ENCODE results near the gene C5orf22.
"Not testable (repeated sequence)": the region's sequence is repeated elsewhere in the genome, so short reads cannot be mapped to it uniquely, and the experiment has no call there.

The C5orf22 gene

GRCh38 chr5:31573494-31574142 lies 41.5 kb downstream of the C5orf22 start:
- Mint-ChIP-seq H3K27ac (no peak overlapping the region), H3K9me3 (no peaks in the 10 kb centered on the region), H3K36me3 (ENCODE audit: low read depth) (no peaks in the 10 kb centered on the region), H3K4me3 (no peak overlapping the region), H3K27me3 (peaks cover 14% of the 10 kb centered on the region), H3K4me1 (no peaks in the 10 kb centered on the region)
- DNase-seq (no peak), ATAC-seq (no peak)

GRCh38 chr5:31574772-31575171 lies 42.7 kb downstream of the C5orf22 start:
- H3K9me3 Mint-ChIP-seq: no peaks in the 10 kb centered on the region
- no peaks in the 10 kb centered on the region for H3K36me3 Mint-ChIP-seq (ENCODE audit: low read depth)
- H3K4me3 Mint-ChIP-seq: no peak overlapping the region
- no peak overlapping the region for H3K27ac Mint-ChIP-seq
- H3K4me1 Mint-ChIP-seq: no peaks in the 10 kb centered on the region
- ATAC-seq: no peak
- DNase-seq: no peak
- peaks cover 14% of the 10 kb centered on the region for H3K27me3 Mint-ChIP-seq

- Mint-ChIP-seq H3K36me3 (ENCODE audit: low read depth) (no peaks in the 10 kb centered on the region), H3K4me3 (no peak overlapping the region), H3K27ac (no peak overlapping the region), H3K4me1 (no peaks in the 10 kb centered on the region), H3K9me3 (no peaks in the 10 kb centered on the region), H3K27me3 (peaks cover 14% of the 10 kb centered on the region)
- no peak for DNase-seq
- no peak for ATAC-seq
These were observed 45.3 kb downstream of the C5orf22 start for GRCh38 chr5:31577438-31577837.

- Mint-ChIP-seq H3K36me3 (ENCODE audit: low read depth) (no peaks in the 10 kb centered on the region), H3K27ac (no peak overlapping the region), H3K27me3 (peaks cover 15% of the 10 kb centered on the region), H3K4me1 (no peaks in the 10 kb centered on the region), H3K9me3 (no peaks in the 10 kb centered on the region), H3K4me3 (no peak overlapping the region)
- DNase-seq: no peak
- ATAC-seq: no peak
These were observed 47.5 kb downstream of the C5orf22 start for GRCh38 chr5:31579558-31579957.

GRCh38 chr5:31581498-31582099 lies 49.5 kb downstream of the C5orf22 start:
- DNase-seq (no peak), ATAC-seq (no peak)
- no peaks in the 10 kb centered on the region for H3K9me3 Mint-ChIP-seq
- H3K4me3 Mint-ChIP-seq: no peak overlapping the region
- peaks cover 18% of the 10 kb centered on the region for H3K27me3 Mint-ChIP-seq
- H3K27ac Mint-ChIP-seq: no peak overlapping the region
- H3K36me3 Mint-ChIP-seq (ENCODE audit: low read depth): no peaks in the 10 kb centered on the region
- no peaks in the 10 kb centered on the region for H3K4me1 Mint-ChIP-seq

- Mint-ChIP-seq H3K27ac (no peak overlapping the region), H3K4me3 (no peak overlapping the region), H3K27me3 (peaks cover 15% of the 10 kb centered on the region), H3K9me3 (no peaks in the 10 kb centered on the region), H3K36me3 (ENCODE audit: low read depth) (no peaks in the 10 kb centered on the region), H3K4me1 (no peaks in the 10 kb centered on the region)
- ATAC-seq: no peak
- DNase-seq: no peak
These were observed 51.0 kb downstream of the C5orf22 start for GRCh38 chr5:31583129-31583528.

GRCh38 chr5:31585166-31585894 lies 53.2 kb downstream of the C5orf22 start:
- no peak overlapping the region for H3K27ac Mint-ChIP-seq
- DNase-seq: no peak
- H3K27me3 Mint-ChIP-seq: peaks cover 15% of the 10 kb centered on the region
- no peaks in the 10 kb centered on the region for H3K36me3 Mint-ChIP-seq (ENCODE audit: low read depth)
- ATAC-seq: no peak
- H3K9me3 Mint-ChIP-seq: no peaks in the 10 kb centered on the region
- no peaks in the 10 kb centered on the region for H3K4me1 Mint-ChIP-seq
- no peak overlapping the region for H3K4me3 Mint-ChIP-seq

GRCh38 chr5:31585895-31586270 lies 53.8 kb downstream of the C5orf22 start:
- H3K27me3 Mint-ChIP-seq: peaks cover 15% of the 10 kb centered on the region
- H3K4me3 Mint-ChIP-seq: no peak overlapping the region
- H3K9me3 Mint-ChIP-seq: no peaks in the 10 kb centered on the region
- no peaks in the 10 kb centered on the region for H3K4me1 Mint-ChIP-seq
- no peaks in the 10 kb centered on the region for H3K36me3 Mint-ChIP-seq (ENCODE audit: low read depth)
- DNase-seq: no peak
- no peak overlapping the region for H3K27ac Mint-ChIP-seq
- no peak for ATAC-seq

GRCh38 chr5:31587546-31587945 lies 55.4 kb downstream of the C5orf22 start:
- ATAC-seq: no peak
- no peaks in the 10 kb centered on the region for H3K36me3 Mint-ChIP-seq (ENCODE audit: low read depth)
- no peaks in the 10 kb centered on the region for H3K4me1 Mint-ChIP-seq

GRCh38 chr5:31593665-31594064 lies 61.6 kb downstream of the C5orf22 start:
- Mint-ChIP-seq H3K27ac (no peak overlapping the region), H3K4me1 (no peaks in the 10 kb centered on the region)
- ATAC-seq: no peak

More at GRCh38 chr5:31587546-31587945, 55.4 kb downstream of the C5orf22 start:
- Mint-ChIP-seq H3K4me3 (no peak overlapping the region), H3K27ac (no peak overlapping the region), H3K27me3 (peaks cover 14% of the 10 kb centered on the region), H3K9me3 (no peaks in the 10 kb centered on the region)
- DNase-seq: no peak

GRCh38 chr5:31596354-31596753 lies 64.3 kb downstream of the C5orf22 start:
- Mint-ChIP-seq H3K9me3 (no peaks in the 10 kb centered on the region), H3K4me3 (no peak overlapping the region), H3K36me3 (ENCODE audit: low read depth) (no peaks in the 10 kb centered on the region), H3K27ac (no peak overlapping the region), H3K4me1 (no peaks in the 10 kb centered on the region), H3K27me3 (peaks cover 6% of the 10 kb centered on the region)
- DNase-seq: no peak
- no peak for ATAC-seq

More at GRCh38 chr5:31593665-31594064, 61.6 kb downstream of the C5orf22 start:
- Mint-ChIP-seq H3K9me3 (no peaks in the 10 kb centered on the region), H3K36me3 (ENCODE audit: low read depth) (no peaks in the 10 kb centered on the region), H3K4me3 (no peak overlapping the region), H3K27me3 (no peaks in the 10 kb centered on the region)
- DNase-seq: no peak

- Mint-ChIP-seq H3K4me1 (no peaks in the 10 kb centered on the region), H3K4me3 (no peak overlapping the region), H3K27ac (no peak overlapping the region), H3K36me3 (ENCODE audit: low read depth) (no peaks in the 10 kb centered on the region), H3K27me3 (peaks cover 12% of the 10 kb centered on the region), H3K9me3 (no peaks in the 10 kb centered on the region)
- no peak for ATAC-seq
- no peak for DNase-seq
These were observed 66.8 kb downstream of the C5orf22 start for GRCh38 chr5:31598640-31599611.

GRCh38 chr5:31602305-31602704 lies 70.2 kb downstream of the C5orf22 start:
- H3K4me3 Mint-ChIP-seq; DNase-seq; H3K4me1 Mint-ChIP-seq; H3K9me3 Mint-ChIP-seq; ATAC-seq; H3K27ac Mint-ChIP-seq; H3K36me3 Mint-ChIP-seq (ENCODE audit: low read depth): not testable (repeated sequence)
- peaks cover 12% of the 10 kb centered on the region for H3K27me3 Mint-ChIP-seq

- Mint-ChIP-seq H3K27me3 (peaks cover 12% of the 10 kb centered on the region), H3K36me3 (ENCODE audit: low read depth) (no peaks in the 10 kb centered on the region), H3K9me3 (no peaks in the 10 kb centered on the region), H3K27ac (no peak overlapping the region), H3K4me1 (no peaks in the 10 kb centered on the region), H3K4me3 (no peak overlapping the region)
- DNase-seq (no peak), ATAC-seq (no peak)
These were observed 72.1 kb downstream of the C5orf22 start for GRCh38 chr5:31604240-31604639.

All from activated naive CD8-positive, alpha-beta T cell treated with anti-CD3 and anti-CD28 coated beads, Interleukin-2, amount 50 U/mL, for 24 hours (primary cell).